Prostate gland (tissue), 2 donors: Measurements from ENCODE around the gene ADPRM.

Experiments
- POLR2AphosphoS5 ChIP-seq: sonication (generic); formaldehyde crosslinking; IDR thresholded peaks from one replicate; pipeline ENCODE4 v1.6.1; 2017; ENCODE audit warnings: antibody characterized with exemption
- TF ChIP-seq, protein P1 (sequence below), 4 experiments: fragments of 200-600 bp in 2 of 4; fragments of 450-650 bp in 2 of 4; sonication (generic) in 2 of 4; IDR thresholded peaks; 1 replicate in 3 of 4; 2 replicates in 1 of 4; pipeline ENCODE4 v1.5.1; 2016 to 2019; ENCODE audit warnings: antibody characterized with exemption in 4 of 4, mild to moderate bottlenecking in 2 of 4, moderate library complexity in 2 of 4

DNA sequence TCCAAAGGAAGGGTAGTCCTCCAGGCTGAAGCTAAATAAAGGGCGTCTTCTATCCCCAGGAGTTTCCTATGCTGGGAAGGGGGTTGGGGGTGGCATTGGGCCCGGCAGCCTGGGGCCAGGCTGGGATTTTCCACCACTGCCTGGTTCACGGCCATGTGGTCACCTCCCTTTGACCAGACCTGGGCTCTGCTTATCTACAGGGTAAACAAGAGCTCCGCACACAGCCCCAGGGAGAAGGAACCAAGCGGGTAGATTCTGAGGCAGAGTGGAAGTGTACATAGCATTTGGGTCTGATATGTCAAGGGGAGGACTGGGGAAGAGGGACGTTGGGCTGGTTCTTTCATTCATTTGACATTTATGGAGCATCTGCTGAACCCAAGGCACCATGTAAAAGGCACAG, 59.7 kb downstream of the ADPRM start:
- TF ChIP-seq, protein P1, sequence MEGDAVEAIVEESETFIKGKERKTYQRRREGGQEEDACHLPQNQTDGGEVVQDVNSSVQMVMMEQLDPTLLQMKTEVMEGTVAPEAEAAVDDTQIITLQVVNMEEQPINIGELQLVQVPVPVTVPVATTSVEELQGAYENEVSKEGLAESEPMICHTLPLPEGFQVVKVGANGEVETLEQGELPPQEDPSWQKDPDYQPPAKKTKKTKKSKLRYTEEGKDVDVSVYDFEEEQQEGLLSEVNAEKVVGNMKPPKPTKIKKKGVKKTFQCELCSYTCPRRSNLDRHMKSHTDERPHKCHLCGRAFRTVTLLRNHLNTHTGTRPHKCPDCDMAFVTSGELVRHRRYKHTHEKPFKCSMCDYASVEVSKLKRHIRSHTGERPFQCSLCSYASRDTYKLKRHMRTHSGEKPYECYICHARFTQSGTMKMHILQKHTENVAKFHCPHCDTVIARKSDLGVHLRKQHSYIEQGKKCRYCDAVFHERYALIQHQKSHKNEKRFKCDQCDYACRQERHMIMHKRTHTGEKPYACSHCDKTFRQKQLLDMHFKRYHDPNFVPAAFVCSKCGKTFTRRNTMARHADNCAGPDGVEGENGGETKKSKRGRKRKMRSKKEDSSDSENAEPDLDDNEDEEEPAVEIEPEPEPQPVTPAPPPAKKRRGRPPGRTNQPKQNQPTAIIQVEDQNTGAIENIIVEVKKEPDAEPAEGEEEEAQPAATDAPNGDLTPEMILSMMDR (IDR thresholded peaks at IDR 0.05) = no peak
- TF ChIP-seq POLR2AphosphoS5 = no peak
